Measurements from ENCODE around the gene TAS2R16.

The TAS2R16 gene, protein sequence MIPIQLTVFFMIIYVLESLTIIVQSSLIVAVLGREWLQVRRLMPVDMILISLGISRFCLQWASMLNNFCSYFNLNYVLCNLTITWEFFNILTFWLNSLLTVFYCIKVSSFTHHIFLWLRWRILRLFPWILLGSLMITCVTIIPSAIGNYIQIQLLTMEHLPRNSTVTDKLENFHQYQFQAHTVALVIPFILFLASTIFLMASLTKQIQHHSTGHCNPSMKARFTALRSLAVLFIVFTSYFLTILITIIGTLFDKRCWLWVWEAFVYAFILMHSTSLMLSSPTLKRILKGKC

DNA sequence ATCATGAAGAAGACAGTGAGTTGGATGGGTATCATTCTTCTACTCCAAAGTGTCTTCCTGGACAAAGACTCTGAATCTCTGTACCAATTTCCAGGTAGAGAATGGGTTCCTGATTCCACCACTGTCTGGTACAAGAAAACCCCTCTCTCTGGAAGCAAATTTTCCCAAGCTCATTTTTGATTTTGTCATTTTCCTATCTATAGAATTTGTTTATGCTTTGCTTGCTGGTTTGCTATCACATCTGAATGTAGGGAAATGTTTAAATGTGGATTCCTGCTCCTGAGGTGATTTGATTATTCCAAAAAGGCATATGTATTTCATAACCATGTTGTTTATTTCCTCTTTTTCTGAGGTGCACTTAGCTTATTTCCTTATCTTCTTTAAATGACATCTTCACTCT lies at the start of gene TAS2R16:
TAS2R16 (minus strand) TSS at position 101 of the 400 bp plus-strand sequence; CDS start at position 35, 66 bp downstream.
- Histone ChIP-seq H3K27ac (ENCODE audit: low read depth, low read length) (no peak within 1 kb of the TSS), H3K4me1 (ENCODE audit: control insufficient read depth in 1 of 2, insufficient read depth in 2 of 2, low read length in 2 of 2) (no peaks in the 10 kb centered on the region), H3K27me3 (ENCODE audit: control insufficient read depth in 1 of 2, insufficient read depth in 2 of 2, low read length in 2 of 2) (no peaks in the 10 kb centered on the region), H3K36me3 (ENCODE audit: control insufficient read depth in 1 of 2, insufficient read depth in 2 of 2, low read length in 2 of 2) (no peaks in the 10 kb centered on the region), H3K4me3 (ENCODE audit: low read depth in 1 of 2, low read length in 2 of 2) (no peak within 1 kb of the TSS), H3K9ac (ENCODE audit: low read depth in 1 of 2, low read length in 2 of 2) (no peak within 1 kb of the TSS), H3K9me3 (ENCODE audit: control insufficient read depth in 1 of 2, low read length in 2 of 2) (no peaks in the 10 kb centered on the region)

DNA sequence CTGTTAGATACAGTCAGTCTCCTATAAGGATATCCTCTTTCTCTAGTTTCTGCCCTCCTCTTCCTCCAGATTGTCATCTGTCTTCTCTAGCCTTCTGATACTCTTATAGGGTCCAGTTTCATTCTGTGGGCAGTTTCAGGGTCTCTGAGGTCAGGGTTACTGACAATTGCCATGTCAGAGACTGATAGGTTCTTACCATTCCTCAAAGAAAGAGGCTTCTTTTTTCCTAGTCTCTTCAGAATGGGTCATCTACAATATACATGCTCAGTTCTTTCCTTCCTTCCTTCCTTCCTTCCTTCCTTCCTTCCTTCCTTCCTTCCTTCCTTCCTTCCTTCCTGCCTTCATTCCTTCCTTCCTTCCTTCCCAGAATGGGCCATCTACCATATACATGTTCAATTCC lies 48.1 kb upstream of the TAS2R16 start:
- Histone ChIP-seq H3K27ac (ENCODE audit: low read depth, low read length) (no peak overlapping the region), H3K9me3 (ENCODE audit: control insufficient read depth in 1 of 2, low read length in 2 of 2) (peaks cover 0 to 2% of the 10 kb centered on the region in 2 donors)

DNA sequence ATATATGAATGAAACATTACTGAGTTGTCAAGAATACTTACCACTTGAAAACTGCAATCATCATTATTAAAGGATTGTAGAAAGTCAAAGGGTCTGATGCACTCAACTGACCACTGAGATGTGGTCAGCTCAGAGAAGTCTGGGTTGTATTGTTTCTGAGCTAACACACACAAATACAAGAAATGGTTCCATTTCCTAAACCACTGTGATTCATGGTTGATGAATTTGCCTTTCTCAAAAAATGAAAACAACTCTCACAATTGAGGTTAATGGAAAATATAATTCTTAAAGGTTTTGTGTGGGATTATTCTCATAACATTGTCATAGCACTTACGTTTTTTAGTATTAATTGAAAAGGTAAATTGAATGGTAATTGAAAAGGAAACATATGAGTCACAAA lies 45.6 kb upstream of the TAS2R16 start:
- Histone ChIP-seq H3K27me3 (ENCODE audit: control insufficient read depth in 1 of 2, insufficient read depth in 2 of 2, low read length in 2 of 2) (no peaks in the 10 kb centered on the region), H3K9ac (ENCODE audit: low read depth in 1 of 2, low read length in 2 of 2) (no peak overlapping the region), H3K36me3 (ENCODE audit: control insufficient read depth in 1 of 2, insufficient read depth in 2 of 2, low read length in 2 of 2) (no peaks in the 10 kb centered on the region), H3K9me3 (ENCODE audit: control insufficient read depth in 1 of 2, low read length in 2 of 2) (no peaks in the 10 kb centered on the region), H3K4me3 (ENCODE audit: low read depth in 1 of 2, low read length in 2 of 2) (no peak overlapping the region), H3K4me1 (ENCODE audit: control insufficient read depth in 1 of 2, insufficient read depth in 2 of 2, low read length in 2 of 2) (no peaks in the 10 kb centered on the region), H3K27ac (ENCODE audit: low read depth, low read length) (no peak overlapping the region)

More for the DNA sequence above, 48.1 kb upstream of the TAS2R16 start:
- H3K36me3 ChIP-seq (ENCODE audit: control insufficient read depth in 1 of 2, insufficient read depth in 2 of 2, low read length in 2 of 2), result no peaks in the 10 kb centered on the region
- no peak overlapping the region for H3K9ac ChIP-seq (ENCODE audit: low read depth in 1 of 2, low read length in 2 of 2)
- H3K4me1 ChIP-seq (ENCODE audit: control insufficient read depth in 1 of 2, insufficient read depth in 2 of 2, low read length in 2 of 2), result no peaks in the 10 kb centered on the region
- no peak overlapping the region for H3K4me3 ChIP-seq (ENCODE audit: low read depth in 1 of 2, low read length in 2 of 2)
- no peaks in the 10 kb centered on the region for H3K27me3 ChIP-seq (ENCODE audit: control insufficient read depth in 1 of 2, insufficient read depth in 2 of 2, low read length in 2 of 2)

DNA sequence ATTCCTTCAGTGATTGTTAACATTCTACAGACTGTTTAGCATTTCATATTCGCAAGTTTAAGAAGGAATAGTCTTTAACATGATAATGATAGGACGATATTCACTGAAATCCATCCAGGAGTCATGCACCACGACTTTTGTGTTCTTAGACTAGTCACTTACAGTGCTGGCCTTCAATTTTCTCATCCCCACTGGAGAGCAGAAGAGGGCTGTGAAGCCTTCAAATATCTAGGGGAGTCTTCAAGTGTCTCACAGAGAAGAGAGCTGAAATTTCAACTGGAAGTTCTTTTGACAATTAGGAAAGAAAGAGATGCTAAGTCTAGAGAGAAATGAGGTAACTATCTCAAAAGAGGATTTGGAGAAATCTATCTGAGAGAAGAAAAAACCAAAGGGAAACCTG lies 43.8 kb upstream of the TAS2R16 start:
- no peak overlapping the region for H3K4me3 ChIP-seq (ENCODE audit: low read depth in 1 of 2, low read length in 2 of 2)
- no peaks in the 10 kb centered on the region for H3K36me3 ChIP-seq (ENCODE audit: control insufficient read depth in 1 of 2, insufficient read depth in 2 of 2, low read length in 2 of 2)
- H3K9ac ChIP-seq (ENCODE audit: low read depth in 1 of 2, low read length in 2 of 2), result no peak overlapping the region
- no peak overlapping the region for H3K27ac ChIP-seq (ENCODE audit: low read depth, low read length)
- no peaks in the 10 kb centered on the region for H3K9me3 ChIP-seq (ENCODE audit: control insufficient read depth in 1 of 2, low read length in 2 of 2)
- H3K27me3 ChIP-seq (ENCODE audit: control insufficient read depth in 1 of 2, insufficient read depth in 2 of 2, low read length in 2 of 2), result no peaks in the 10 kb centered on the region
- no peaks in the 10 kb centered on the region for H3K4me1 ChIP-seq (ENCODE audit: control insufficient read depth in 1 of 2, insufficient read depth in 2 of 2, low read length in 2 of 2)

DNA sequence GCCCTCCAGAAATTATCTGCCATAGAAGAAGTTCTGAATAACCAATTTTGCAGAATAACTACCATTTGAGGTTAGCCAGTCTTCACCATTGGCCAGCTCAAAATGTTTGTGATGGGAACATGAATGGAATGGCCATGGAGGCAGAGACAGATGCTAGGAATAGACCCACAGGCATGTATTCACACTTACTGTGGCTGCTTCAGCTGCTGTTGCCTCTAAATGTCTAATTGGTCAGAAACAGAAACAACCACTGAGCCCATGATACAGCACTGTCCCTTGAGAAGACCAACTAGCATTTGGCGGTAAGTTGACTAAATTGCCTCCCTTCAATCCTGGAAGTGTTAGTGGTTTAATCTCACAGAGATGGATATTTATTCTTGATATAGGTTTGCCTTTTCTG lies 38.6 kb upstream of the TAS2R16 start:
- H3K4me1 ChIP-seq (ENCODE audit: control insufficient read depth in 1 of 2, insufficient read depth in 2 of 2, low read length in 2 of 2), result no peaks in the 10 kb centered on the region
- H3K36me3 ChIP-seq (ENCODE audit: control insufficient read depth in 1 of 2, insufficient read depth in 2 of 2, low read length in 2 of 2), result no peaks in the 10 kb centered on the region
- H3K9ac ChIP-seq (ENCODE audit: low read depth in 1 of 2, low read length in 2 of 2), result no peak overlapping the region
- H3K4me3 ChIP-seq (ENCODE audit: low read depth in 1 of 2, low read length in 2 of 2), result no peak overlapping the region
- H3K9me3 ChIP-seq (ENCODE audit: control insufficient read depth in 1 of 2, low read length in 2 of 2), result no peaks in the 10 kb centered on the region
- no peaks in the 10 kb centered on the region for H3K27me3 ChIP-seq (ENCODE audit: control insufficient read depth in 1 of 2, insufficient read depth in 2 of 2, low read length in 2 of 2)
- H3K27ac ChIP-seq (ENCODE audit: low read depth, low read length), result no peak overlapping the region

DNA sequence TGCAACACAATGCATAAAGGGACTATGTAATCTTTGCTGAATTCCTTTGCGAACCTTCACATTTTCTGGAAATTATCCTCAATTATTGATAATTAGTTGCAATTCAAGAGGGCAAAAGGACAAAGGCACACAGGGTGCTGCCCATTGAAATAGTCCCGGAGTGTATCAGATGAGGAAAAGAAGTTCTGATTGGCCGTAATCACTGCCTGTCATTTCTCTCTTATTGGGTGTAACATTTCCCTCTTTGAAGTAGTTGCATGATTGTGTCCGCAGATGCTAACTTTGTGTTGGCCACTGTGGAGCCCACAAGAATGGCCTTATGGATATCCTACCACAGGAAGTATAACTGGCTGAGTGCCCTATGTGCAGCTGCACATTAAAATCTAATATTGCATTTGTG lies 35.1 kb upstream of the TAS2R16 start:
- Histone ChIP-seq H3K27ac (ENCODE audit: low read depth, low read length) (no peak overlapping the region), H3K4me1 (ENCODE audit: control insufficient read depth in 1 of 2, insufficient read depth in 2 of 2, low read length in 2 of 2) (no peaks in the 10 kb centered on the region), H3K4me3 (ENCODE audit: low read depth in 1 of 2, low read length in 2 of 2) (no peak overlapping the region), H3K36me3 (ENCODE audit: control insufficient read depth in 1 of 2, insufficient read depth in 2 of 2, low read length in 2 of 2) (no peaks in the 10 kb centered on the region), H3K9ac (ENCODE audit: low read depth in 1 of 2, low read length in 2 of 2) (no peak overlapping the region), H3K27me3 (ENCODE audit: control insufficient read depth in 1 of 2, insufficient read depth in 2 of 2, low read length in 2 of 2) (no peaks in the 10 kb centered on the region), H3K9me3 (ENCODE audit: control insufficient read depth in 1 of 2, low read length in 2 of 2) (no peaks in the 10 kb centered on the region)

DNA sequence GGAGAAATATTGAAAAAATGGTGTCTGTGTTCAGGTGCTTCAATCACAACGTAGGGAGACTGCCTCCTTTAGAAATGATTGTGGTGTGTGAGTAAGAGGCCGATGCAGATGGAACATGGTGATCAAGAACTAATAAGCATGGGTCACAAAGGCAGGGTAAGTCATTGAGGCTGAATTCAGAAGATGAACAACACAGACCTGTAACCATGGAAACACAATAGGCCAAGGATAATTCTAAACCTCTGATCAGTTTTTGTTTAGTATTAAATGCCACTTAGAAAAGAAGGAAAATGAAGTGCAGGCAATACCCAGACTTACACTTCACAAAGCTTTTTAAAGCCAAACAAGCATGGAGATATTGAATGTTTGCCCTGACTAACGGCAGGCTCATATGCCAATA lies 32.8 kb upstream of the TAS2R16 start:
- no peak overlapping the region for H3K4me3 ChIP-seq (ENCODE audit: low read depth in 1 of 2, low read length in 2 of 2)
- H3K4me1 ChIP-seq (ENCODE audit: control insufficient read depth in 1 of 2, insufficient read depth in 2 of 2, low read length in 2 of 2), result no peaks in the 10 kb centered on the region
- H3K27ac ChIP-seq (ENCODE audit: low read depth, low read length), result no peak overlapping the region
- no peaks in the 10 kb centered on the region for H3K36me3 ChIP-seq (ENCODE audit: control insufficient read depth in 1 of 2, insufficient read depth in 2 of 2, low read length in 2 of 2)
- no peaks in the 10 kb centered on the region for H3K27me3 ChIP-seq (ENCODE audit: control insufficient read depth in 1 of 2, insufficient read depth in 2 of 2, low read length in 2 of 2)
- no peak overlapping the region for H3K9ac ChIP-seq (ENCODE audit: low read depth in 1 of 2, low read length in 2 of 2)
- no peaks in the 10 kb centered on the region for H3K9me3 ChIP-seq (ENCODE audit: control insufficient read depth in 1 of 2, low read length in 2 of 2)

DNA sequence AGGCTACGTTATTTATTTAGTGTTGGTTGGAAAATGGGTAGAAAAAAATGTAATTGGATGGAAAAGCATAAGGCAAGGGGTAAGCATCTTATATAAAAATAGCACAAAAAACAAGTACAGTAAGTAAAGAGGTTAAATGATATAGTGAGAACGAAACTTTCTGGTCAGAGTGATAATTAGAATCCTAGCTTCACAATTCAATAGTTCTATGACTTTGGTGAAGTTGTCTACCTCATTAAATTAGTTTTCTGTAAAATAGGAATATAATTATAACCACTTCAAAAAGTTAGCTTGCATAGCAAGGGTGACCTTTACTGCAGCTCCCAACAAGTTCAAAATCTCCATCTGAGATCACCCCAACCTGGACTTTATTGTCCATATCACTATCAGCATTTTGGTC lies 30.8 kb upstream of the TAS2R16 start:
- no peak overlapping the region for H3K27ac ChIP-seq (ENCODE audit: low read depth, low read length)
- H3K4me1 ChIP-seq (ENCODE audit: control insufficient read depth in 1 of 2, insufficient read depth in 2 of 2, low read length in 2 of 2), result no peaks in the 10 kb centered on the region
- no peaks in the 10 kb centered on the region for H3K9me3 ChIP-seq (ENCODE audit: control insufficient read depth in 1 of 2, low read length in 2 of 2)
- no peak overlapping the region for H3K9ac ChIP-seq (ENCODE audit: low read depth in 1 of 2, low read length in 2 of 2)
- H3K36me3 ChIP-seq (ENCODE audit: control insufficient read depth in 1 of 2, insufficient read depth in 2 of 2, low read length in 2 of 2), result no peaks in the 10 kb centered on the region
- H3K4me3 ChIP-seq (ENCODE audit: low read depth in 1 of 2, low read length in 2 of 2), result no peak overlapping the region
- no peaks in the 10 kb centered on the region for H3K27me3 ChIP-seq (ENCODE audit: control insufficient read depth in 1 of 2, insufficient read depth in 2 of 2, low read length in 2 of 2)

DNA sequence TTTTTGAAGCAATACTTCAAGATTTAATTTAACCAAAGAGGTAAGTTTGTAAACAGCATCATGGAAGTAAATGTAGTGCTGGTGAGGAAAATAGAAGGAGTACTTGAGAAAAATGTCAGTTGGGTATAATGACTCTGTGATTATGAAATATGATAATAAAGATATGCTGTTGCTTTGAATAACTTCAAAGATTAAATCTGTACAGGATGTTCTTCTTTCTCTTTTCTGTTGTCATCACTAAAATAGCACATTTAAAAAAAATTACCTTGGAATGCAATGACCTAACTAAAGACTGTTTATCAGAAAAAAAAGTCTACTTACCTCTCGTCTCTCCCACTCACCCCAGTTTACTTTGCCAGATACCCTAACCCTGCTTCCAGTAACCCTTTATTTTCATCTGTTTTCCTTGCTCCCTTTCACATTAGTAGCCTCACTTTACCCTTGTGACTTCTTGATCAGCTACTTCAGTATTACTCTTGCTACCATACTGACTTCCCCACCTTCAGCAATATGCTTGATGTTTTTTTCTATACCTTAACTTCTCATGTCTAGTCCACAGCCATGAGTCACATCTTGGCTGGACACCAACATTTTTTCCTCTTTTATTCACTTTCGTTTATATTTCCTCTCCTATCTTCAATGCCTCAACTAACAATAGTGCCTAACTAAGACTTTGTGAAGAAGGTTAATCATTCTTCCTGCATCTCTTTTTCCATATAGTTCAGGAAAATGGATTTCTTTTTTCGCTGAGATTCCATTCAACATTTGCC lies 29.7 kb upstream of the TAS2R16 start:
- Histone ChIP-seq H3K27ac (ENCODE audit: low read depth, low read length) (no peak overlapping the region), H3K4me3 (ENCODE audit: low read depth in 1 of 2, low read length in 2 of 2) (no peak overlapping the region), H3K9me3 (ENCODE audit: control insufficient read depth in 1 of 2, low read length in 2 of 2) (no peaks in the 10 kb centered on the region), H3K9ac (ENCODE audit: low read depth in 1 of 2, low read length in 2 of 2) (no peak overlapping the region), H3K27me3 (ENCODE audit: control insufficient read depth in 1 of 2, insufficient read depth in 2 of 2, low read length in 2 of 2) (no peaks in the 10 kb centered on the region), H3K4me1 (ENCODE audit: control insufficient read depth in 1 of 2, insufficient read depth in 2 of 2, low read length in 2 of 2) (no peaks in the 10 kb centered on the region), H3K36me3 (ENCODE audit: control insufficient read depth in 1 of 2, insufficient read depth in 2 of 2, low read length in 2 of 2) (no peaks in the 10 kb centered on the region)

DNA sequence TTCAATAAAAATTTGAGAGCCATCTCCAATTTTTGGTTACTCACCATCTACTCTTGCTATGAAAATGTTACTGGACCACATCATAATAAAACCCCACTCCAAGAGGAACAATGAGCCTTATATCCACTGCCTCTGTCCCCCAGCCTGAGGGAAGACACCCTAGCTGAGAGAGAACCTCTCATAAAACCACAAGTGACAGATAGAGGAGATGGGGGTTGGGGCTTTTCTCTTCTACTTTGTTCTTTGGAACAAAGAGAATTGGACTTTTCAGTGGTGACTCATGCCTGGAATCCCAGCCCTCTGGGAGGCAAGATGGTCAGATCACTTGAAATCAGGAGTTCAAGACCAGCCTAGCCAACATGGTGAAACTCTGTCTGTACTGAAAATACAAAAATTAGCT lies 27.6 kb upstream of the TAS2R16 start:
- Histone ChIP-seq H3K4me1 (ENCODE audit: control insufficient read depth in 1 of 2, insufficient read depth in 2 of 2, low read length in 2 of 2) (no peaks in the 10 kb centered on the region), H3K27ac (ENCODE audit: low read depth, low read length) (no peak overlapping the region), H3K36me3 (ENCODE audit: control insufficient read depth in 1 of 2, insufficient read depth in 2 of 2, low read length in 2 of 2) (no peaks in the 10 kb centered on the region), H3K4me3 (ENCODE audit: low read depth in 1 of 2, low read length in 2 of 2) (no peak overlapping the region), H3K9me3 (ENCODE audit: control insufficient read depth in 1 of 2, low read length in 2 of 2) (no peaks in the 10 kb centered on the region), H3K9ac (ENCODE audit: low read depth in 1 of 2, low read length in 2 of 2) (no peak overlapping the region), H3K27me3 (ENCODE audit: control insufficient read depth in 1 of 2, insufficient read depth in 2 of 2, low read length in 2 of 2) (no peaks in the 10 kb centered on the region)

All from duodenal mucosa (tissue), 2 donors.